Frontal cortex (tissue), 4 donors: ENCODE measurements around the gene OR6J1. TPM values are rescaled to one million over a fixed set of nuclear protein-coding genes. Genes with fewer than 3 reads are reported as not detected.
A peak's percentile ranks its signal among the peaks of the same experiment; 100 is the strongest.

ENCODE experiments used
- DNase-seq, 2 donors: peaks; one replicate each; pipeline ENCODE4 v3.0.0; 2012; ENCODE audit warnings: low spot score in 2 of 2
- FAIRE-seq: peaks from 2 replicates; lab custom pipeline; 2012; peaks lifted over from hg19 to GRCh38; lab: Jason Lieb, UNC
- total RNA-seq: library from RNA; depleted of rRNA; stranded (reverse); fragments of >200 nt; gene quantifications from one replicate; pipeline ENCODE4 v1.2.3, GENCODE V29; 2014
- donor health status: control.
- donor health status: control.
- donor health status: control.

Gene OR6J1
- total RNA-seq, 1 donor from 2014 or later, result not detected

DNA sequence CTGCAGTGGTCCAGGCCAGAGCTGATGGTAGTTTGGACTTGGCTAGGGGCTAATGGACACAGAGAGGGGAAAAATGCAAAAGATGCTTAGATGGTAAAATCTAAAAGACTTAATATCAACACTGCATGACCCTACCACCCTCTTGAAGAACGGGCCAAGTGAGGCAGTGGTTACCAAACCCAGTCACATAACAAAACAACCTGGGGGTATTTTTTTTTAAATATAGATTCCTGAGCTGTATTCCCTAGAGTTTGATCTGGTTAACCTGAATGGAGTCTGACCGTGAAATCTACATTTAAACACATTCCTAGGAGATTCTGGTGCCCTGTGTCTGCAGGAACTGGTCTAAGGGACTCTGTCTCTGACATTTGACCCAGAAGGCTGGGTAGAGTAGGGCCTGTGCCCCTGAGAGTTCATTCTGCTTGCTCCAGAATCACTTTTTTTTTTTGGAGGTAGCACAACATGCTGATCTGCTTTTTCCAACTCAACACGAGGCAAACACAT is 30.4 kb downstream of the OR6J1 start:
- DNase-seq (no peak), FAIRE-seq (no peak)

DNA sequence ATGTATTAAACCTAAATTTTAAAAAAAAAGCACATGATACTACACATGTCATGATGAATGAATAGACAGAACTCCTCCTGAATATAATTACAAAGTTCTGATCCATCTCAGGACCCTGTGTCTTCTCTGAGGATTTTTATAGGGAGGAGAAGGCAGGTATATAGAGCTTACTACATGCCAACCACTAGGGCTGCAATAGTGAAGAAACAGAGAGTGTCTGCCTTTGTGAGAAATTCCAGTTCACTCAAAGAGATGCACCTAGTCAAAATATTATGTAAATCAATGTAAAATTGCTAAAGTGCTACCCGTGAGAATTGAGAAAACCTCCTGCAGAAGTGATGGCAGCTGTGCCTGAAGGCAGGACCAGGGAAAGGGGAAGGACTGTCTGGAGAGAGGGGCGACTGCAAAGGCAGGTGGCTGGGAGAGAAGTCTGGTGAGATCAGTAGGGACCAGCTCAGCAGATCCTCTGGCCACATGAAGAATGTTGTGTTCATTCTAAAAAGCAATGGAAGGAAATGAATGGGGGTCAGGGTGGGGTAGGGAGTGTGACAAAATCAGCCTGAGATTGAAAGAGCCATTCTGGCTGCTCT is 31.0 kb downstream of the OR6J1 start:
- FAIRE-seq (no peak), DNase-seq (no peak)

DNA sequence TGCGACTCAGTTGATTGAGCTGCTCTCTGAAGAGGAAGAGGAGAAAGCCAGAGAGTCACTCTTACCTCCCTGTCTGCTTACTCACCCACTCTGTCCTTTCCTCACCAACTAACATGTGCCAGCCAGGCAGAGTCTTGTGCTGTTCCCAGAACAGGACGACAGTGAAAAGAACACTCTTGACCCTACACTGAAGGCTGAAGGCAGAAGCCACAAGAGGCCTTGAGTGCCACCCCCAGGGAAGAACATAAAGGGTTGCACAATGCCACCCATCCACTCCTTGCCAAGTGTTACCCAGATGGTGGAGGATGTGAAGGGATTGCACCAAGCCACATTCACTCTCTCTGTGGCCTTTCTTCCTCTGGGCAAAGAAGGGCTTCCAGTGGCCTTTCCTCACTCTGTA is 33.2 kb downstream of the OR6J1 start:
- FAIRE-seq, result no peak
- DNase-seq, result no peak

DNA sequence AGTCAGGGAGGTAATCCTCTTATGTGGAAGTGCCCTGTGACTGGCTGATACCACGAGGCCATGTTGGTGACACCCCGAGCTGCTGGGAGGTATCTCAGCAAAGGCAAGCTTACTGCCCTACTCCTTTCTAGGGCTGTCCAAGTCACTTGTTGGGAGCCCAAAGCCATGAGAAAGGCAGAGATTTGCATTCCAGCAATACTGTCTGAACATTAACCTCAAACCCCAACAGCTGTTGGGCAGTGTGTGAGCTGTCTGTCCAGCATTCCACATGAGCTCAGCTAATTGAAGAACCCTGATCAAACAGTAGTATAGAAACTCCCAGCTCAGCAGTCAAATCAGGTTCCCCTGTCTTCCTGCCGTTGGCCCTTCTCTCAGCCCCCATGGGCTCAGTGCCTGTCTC is 36.9 kb downstream of the OR6J1 start:
- no peak for DNase-seq
- no peak for FAIRE-seq

DNA sequence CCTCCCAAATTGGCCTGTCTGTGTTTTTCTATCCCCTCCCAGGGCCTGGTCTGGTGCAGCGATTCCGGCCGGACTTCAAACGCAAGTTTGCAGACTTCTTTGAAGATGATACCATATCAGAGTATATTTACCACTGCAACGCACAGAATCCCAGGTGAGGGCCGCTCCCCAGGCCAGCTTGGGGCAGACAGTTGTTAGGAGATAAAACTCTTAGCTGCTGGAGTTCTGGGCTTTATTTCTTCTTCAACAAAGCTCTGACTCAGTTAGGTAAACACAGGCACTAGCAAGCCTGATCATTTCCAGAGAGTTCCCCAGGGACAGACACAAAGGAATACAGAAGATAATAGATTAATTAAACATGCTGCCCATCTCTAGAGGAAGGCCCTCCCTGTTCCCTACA is 37.8 kb downstream of the OR6J1 start:
- no peak for FAIRE-seq
- no peak for DNase-seq

DNA sequence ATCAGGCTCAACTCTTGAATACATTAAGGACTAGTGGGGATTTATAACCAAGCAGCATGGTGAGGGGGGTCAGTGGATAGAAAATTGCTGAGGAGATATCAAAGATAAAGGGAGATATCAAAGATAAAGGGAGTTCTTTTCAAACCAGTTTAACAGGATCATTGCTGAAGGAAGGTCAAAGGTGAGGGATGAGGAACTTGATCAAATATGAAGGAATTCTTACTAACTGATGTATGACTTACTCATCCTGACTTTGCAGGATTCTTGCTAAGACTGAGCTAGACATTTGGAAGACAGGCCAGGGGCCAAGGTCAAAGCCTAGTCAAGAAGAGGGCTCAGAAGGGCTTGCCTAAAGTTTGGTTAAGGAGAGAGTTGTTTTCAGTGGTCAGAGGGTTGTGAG is 41.3 kb downstream of the OR6J1 start:
- FAIRE-seq (no peak), DNase-seq (no peak)

DNA sequence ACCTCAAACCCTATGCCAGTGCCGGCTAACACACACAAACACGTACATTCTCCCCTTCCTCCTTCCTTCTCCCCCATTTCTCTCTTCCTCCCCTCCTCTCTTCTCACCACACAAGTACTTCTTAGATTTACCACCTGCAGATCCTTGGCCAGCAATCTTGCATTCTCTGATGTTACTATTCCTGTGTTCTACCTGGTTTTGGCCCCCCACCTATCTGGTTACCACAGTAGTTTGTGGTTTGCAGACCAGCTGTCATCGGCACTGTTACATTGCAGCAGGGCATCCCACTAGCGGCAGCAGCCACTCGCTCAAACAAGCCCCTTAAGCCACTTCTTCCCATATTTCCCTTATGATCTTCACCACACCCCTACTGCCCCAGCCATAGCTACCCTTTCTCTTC is 42.2 kb downstream of the OR6J1 start:
- DNase-seq, result no peak
- no peak for FAIRE-seq

DNA sequence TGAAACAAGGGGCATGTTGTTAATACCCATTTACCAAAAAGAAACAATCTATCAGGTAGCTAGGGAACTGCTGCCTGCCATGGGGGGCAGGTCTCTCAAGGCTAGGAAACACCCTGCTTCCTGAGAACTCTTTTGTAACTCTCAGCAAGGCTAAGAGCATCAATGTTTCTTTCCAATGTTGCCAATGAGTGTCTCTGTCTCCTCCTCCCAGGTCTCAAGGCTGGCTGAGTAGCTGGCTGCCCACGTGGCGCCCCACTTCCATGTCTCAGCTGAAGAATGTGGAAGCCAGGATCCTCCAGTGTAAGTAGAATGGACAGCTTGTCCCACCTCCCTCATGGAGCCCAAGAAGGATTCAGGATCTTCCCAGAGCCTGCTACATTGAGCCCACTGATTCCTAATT is 42.7 kb downstream of the OR6J1 start:
- no peak for DNase-seq
- FAIRE-seq, result no peak

DNA sequence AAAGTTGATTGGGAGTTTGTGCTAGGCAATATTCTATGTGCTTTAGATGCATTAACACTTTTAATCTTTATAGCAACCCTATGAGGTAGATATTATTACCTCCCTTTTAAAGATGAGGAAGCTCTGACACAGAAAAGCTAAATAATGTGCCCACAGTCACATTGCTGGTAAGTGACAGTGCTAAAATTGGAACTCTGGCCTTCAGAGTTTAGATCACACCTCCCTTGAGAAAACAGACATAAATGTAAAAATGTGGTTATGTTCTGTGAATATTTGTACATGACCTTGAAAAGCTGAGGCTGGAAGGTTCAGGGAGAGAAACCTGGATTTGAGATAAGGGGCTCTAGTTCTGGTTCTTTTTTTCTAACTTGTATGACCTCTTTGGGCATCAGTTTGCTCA is 44.1 kb downstream of the OR6J1 start:
- DNase-seq (no peak), FAIRE-seq (no peak)

DNA sequence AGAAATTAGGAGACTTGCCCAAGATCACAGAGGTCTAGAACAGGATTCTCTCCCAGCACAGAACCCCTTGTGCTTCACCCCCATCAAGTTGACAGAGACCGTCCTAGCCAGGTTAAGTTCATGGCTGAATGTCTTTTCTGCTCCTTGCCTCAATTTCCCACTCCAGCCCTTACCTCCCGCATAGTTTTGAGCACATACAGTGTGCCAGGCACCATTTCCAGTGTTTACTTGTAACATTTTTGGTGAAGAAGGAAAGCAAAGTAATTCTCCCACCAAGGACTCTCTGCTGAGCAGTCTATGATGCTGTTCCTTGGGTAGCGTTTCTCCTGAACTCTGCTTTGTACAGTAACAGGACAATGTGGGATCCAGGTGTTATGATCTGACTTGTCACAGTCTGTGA is 44.8 kb downstream of the OR6J1 start:
- DNase-seq (no peak), FAIRE-seq (no peak)

DNA sequence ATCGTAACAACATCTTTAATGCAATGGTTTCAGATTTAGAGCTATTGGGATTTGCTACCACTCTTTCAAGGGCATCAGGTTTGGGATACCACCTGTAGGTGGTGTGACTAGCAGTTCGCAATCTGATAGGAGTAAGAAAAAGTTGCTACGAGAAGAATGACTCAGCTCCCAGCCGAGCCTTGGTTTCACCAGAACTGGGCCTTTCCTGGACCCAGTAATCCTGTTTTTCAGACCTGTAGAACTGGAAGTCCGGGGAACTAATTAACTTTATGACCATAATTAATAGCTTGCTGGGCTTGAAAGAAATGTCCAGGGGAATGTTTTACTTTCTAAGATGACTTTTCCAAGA is 45.3 kb downstream of the OR6J1 start:
- FAIRE-seq, result no peak

DNA sequence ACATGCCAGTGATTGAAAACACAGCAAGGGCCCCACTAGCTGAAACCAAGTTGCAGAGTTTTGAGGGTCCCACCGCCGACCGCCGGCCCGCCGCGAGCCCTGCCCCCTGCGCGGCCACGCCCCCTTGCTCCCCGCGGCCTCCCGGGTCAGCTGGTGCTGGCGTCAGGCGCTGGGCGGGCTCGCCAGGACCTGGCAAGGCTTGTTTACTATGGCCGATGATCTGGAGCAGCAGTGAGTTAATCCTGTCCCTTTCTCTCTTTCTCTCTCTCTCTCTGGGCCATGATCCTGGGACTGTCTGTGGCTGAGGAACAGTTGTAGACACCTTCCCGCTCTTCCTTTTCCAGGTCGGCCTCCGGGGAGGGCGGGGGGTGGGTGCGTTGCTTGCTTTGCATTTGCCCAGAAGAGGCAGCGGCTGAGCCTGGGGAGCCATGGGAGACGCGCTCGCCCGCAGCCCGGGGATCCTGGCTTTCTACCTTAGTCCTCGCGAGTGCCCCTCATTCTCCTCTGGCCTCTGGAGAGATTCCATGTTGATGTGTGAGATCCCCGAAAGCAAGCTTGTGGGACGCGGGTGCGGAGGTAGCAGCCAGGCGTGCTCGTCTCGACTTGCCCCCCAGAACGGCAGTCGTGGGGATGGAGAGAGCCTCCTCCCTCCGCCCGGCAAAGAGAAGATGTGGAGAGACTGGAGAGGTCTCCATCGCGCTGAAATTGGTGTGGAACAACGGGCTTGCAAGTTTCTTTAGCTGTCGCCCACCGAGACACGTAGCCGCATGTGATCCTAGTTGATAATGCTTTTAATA is 45.9 kb downstream of the OR6J1 start, which contains the start of gene ABHD4:
Gene ABHD4 (plus strand): TSS at position 202 of the 797 bp plus-strand sequence. CDS start 7 bp downstream, at position 209.
- DNase-seq (peak; percentile 82 to 86), FAIRE-seq (no peak)

More for the DNA sequence above, 45.3 kb downstream of the OR6J1 start:
- DNase-seq, result peak; percentile 41 to 63

DNA sequence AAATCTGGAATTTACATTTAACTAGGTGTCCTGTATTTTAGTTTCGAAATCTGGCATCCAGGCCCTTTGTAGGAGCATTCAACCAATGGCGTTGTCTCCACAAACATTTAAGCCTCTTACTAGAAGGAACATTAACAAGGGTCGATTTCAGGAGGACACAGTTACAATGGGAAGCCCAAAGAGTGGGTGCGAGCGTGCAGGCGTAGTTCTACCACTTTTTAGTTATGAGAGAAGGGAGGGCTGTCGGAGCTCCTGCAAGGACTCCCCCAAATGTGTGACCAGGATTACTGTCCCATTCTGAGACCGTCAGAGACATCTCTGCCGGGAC is 46.4 kb downstream of the OR6J1 start:
- FAIRE-seq (no peak), DNase-seq (no peak)

DNA sequence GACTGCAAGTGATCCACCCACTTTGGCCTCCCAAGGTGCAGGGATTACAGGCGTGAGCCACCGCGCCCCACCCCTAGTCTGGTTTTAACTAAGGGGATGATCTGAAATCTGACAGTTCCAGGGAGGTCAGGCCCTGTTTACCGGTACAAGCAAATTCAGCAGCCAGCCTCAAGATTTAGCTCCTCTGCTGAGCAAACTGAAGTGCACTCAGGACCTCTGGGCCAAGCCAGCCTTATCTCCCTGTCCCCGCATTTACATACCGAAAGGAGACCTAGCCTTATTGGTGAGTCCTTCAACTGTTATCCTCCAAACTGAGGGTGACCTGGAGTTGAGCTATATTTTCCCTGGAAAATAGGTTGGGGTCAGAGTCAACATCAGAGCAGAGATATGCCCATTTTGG is 46.9 kb downstream of the OR6J1 start:
- DNase-seq (no peak), FAIRE-seq (no peak)

DNA sequence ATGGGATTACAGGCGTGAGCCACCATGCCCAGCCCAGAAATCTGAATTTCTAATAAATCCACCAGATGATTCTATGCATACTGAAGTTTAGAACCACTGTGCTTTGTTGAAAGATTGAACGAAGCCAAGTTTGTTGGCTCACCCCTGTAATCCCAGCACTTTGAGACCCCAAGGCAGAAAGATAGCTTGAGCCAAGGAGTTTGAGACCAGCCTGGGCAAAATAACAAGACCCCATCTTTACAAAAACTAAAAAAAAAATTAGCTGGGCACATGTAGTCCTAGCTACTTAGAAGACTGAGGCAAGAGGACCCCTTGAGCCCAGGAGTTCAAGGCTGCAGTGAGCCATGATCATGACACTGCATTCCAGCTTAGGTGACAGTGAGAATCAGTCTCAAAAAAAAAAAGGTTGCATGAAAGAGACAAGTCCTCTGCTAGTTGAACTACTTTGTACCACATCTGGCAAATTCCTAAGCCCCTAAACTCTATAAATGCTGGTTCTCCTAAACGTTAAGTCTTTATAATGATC is 47.7 kb downstream of the OR6J1 start:
- DNase-seq (no peak), FAIRE-seq (no peak)

DNA sequence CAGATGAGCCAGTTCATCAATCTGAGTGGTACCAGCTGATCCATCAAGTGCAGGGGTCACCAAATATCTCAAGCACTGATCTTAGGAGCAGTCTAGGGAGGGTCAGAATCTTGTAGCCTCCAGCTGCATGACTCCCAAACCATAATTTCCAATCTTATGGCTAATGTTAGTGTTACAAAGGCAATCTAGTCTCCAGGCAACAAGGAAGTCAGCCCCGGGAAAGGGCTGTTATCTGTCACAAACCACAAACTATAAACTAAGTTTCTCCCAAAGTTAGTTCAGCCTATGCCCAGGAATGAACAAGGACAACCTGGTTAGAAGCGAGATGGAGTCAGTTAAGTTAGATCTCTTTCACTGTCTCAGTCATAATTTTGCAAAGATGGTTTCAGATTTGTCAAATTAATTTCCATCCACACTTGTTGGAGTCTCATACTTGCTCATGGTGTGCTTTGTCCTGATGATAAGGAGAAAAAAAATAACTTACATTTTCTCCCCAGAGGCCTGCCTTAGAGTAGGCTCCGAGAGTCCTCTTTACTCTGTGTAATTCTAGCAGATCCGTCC is 49.9 kb downstream of the OR6J1 start:
- FAIRE-seq (no peak), DNase-seq (no peak)

DNA sequence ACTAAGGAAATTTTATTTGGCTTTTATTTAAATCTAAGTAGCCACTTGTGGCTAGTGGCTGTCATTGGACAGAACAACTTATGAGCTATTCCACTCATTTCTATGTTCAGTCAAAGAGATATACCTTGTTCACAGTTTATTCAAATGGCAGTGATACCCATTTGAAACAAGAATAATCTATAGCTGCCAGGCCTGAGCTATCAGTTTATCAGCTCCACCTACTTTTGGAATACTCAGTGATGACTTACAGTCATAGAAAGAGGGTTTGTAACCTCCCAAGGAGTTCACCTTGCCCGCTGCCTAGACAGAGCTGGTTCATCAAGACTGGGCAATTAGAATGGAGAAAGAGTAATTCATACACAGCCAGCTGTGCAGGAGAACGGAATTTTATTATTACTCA is 50.6 kb downstream of the OR6J1 start:
- no peak for FAIRE-seq

DNA sequence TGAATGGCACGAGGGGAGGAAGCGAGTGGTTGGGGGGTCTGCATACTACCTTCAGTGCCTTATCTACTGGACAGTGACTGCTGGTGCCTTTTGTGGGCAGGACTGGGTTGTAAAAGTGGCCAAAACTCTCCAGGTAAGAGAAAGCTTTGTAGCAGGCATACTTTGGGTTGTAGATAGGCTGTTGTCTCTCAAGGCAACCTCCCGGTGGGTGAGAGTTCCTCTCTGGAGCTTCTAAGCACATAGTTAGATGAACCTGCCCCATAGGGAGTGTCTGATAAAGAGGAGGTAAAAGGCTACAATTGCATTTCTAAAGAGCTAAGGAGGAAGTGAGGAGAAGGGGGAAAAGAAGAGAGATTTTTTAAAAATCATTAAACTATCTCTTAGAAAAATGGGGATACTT is 51.0 kb downstream of the OR6J1 start:
- FAIRE-seq (no peak), DNase-seq (no peak)

More for the DNA sequence above, 50.6 kb downstream of the OR6J1 start:
- DNase-seq, result no peak

DNA sequence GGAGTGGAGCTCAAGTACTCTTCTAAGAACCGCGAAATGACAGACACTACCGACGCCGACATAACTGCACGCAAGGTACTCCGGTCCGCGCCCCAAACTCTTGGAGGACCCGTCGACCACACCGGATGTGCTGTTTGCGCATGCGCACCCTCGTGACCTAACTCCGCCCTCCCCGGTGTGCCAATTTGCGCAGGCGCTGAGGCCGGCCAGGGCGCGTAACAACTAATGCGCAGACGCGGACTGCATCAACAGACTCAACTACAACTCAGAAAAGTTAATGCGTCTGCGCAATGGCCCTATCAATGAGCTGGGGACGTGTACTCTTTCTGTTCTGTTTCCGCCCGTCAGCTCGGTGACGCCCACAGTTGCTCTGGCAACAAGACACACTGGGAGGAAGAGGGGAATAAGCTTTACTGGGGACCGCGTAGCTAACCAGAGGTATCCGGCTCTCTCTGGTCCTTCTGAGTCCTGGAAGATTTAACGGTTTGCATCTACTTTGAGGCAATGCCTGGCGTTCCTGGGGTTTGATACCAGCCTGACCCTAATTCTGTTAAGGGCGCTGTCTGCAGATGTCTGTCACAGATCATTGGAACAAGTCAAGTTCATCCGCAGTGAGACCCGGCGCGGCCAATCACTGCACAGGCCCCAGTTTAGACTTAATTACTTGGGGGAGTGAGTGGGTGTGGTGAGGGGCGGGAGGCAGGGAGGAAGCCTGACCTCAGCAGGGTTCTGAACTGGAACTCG is 54.9 kb downstream of the OR6J1 start, which contains the start of gene DAD1:
Gene DAD1 (minus strand): TSS at position 129 of the 744 bp plus-strand sequence. CDS start 67 bp downstream, at position 62.
- DNase-seq, result peak; percentile 87 to 96
- peak; percentile 70 for FAIRE-seq

DNA sequence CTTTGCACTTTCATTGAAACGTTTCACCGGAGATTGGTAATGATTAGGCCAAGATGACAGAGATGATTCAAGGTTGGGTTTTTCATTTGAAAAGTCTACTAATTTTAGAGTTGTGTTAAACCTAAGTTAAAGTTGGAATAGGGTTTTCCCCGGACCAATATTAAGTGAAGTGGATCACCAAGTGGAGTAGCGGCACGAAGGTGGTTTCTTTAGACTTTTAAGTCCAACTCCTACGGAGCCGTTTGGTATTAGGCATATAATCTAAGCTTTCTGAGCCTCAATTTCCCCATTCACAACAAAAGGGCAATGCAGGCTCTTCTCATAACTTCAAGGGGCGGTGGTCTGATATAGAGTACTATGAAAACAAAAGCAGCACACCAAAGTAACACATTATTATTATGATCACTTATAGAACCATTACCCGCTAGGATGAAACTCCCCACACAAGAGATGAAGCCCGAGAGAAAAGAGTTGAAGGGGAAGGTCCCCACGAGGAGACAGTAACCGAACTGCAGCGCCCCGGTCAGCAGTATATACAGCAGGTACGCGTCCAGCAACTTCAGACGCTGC is 55.5 kb downstream of the OR6J1 start:
- FAIRE-seq, result no peak
- no peak for DNase-seq
